GM15510 (cell line): Measurements from ENCODE around the gene NKD1.

ENCODE experiments used
- POLR2A ChIP-seq: IDR thresholded peaks from 3 replicates; pipeline ENCODE4 v1.6.1; 2011; ENCODE audit warnings: borderline replicate concordance; ENCODE audit not compliant: insufficient read length; ENCODE audit errors: extremely low read depth

Gene NKD1

GRCh38 chr16:50620646-50621451 is 72.7 kb downstream of the NKD1 start:
- TF ChIP-seq POLR2A = no peak

- TF ChIP-seq POLR2A = no peak
Measured at GRCh38 chr16:50621452-50621792, 73.2 kb downstream of the NKD1 start.

- no peak for TF ChIP-seq POLR2A
Measured at GRCh38 chr16:50622029-50622428, 73.8 kb downstream of the NKD1 start.

- no peak for TF ChIP-seq POLR2A
Measured at GRCh38 chr16:50622643-50623369, 74.6 kb downstream of the NKD1 start.

GRCh38 chr16:50624449-50624970 is 76.3 kb downstream of the NKD1 start:
- TF ChIP-seq POLR2A = no peak

- TF ChIP-seq POLR2A = no peak
Measured at GRCh38 chr16:50625374-50625773, 77.2 kb downstream of the NKD1 start.

- TF ChIP-seq POLR2A = no peak
Measured at GRCh38 chr16:50626868-50627267, 78.7 kb downstream of the NKD1 start.

- no peak for TF ChIP-seq POLR2A
Measured at GRCh38 chr16:50627419-50627818, 79.2 kb downstream of the NKD1 start.

- no peak for TF ChIP-seq POLR2A
Measured at GRCh38 chr16:50628156-50628802, 80.1 kb downstream of the NKD1 start.

GRCh38 chr16:50629334-50629733 is 81.1 kb downstream of the NKD1 start:
- TF ChIP-seq POLR2A = no peak

- no peak for TF ChIP-seq POLR2A
Measured at GRCh38 chr16:50630394-50631020, 82.3 kb downstream of the NKD1 start.

GRCh38 chr16:50631249-50631984 is 83.2 kb downstream of the NKD1 start:
- no peak for TF ChIP-seq POLR2A

GRCh38 chr16:50631985-50632576 is 83.9 kb downstream of the NKD1 start:
- TF ChIP-seq POLR2A = no peak
